ENCODE results near the gene KRTAP10-11. TPM values are rescaled to one million over a fixed set of nuclear protein-coding genes. Genes with fewer than 3 reads are reported as not detected.

Gene KRTAP10-11
- total RNA-seq, 1 donor from 2014 or later = not detected

DNA sequence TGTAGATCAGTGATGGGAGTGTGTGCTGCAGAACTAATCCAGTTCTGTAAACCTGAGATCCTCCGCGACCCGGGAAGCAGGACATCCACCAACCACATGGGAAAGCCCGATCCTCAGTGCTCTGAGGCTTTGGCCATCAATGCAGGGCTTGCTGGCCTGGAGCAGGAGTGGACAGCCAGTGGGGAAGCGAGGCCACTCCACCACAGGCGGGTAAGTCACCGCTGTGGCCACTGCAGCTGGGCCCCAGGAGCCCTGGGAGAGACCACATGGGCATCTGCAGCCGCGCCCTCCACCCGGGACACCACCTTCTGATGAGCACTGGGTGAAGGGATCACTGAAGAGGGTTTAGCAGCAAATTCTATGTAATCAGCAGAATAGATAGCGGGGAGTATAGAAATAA, 34.9 kb downstream of the KRTAP10-11 start:
- Histone ChIP-seq H3K27me3 (peaks cover 5% of the 10 kb centered on the region), H3K79me2 (ENCODE audit: low read depth) (no peaks in the 10 kb centered on the region), H2AFZ (replicated peaks) (no peak overlapping the region), H3K4me3 (no peak overlapping the region), H4K20me1 (ENCODE audit: low read depth) (no peaks in the 10 kb centered on the region), H3K4me2 (no peak overlapping the region), H3K9me3 (ENCODE audit: low read depth) (no peaks in the 10 kb centered on the region), H3K4me1 (peaks cover 2% of the 10 kb centered on the region), H3K9ac (no peak overlapping the region), H3K27ac (no peak overlapping the region), H3F3A (ENCODE audit: low read depth) (no peaks in the 10 kb centered on the region), H3K36me3 (no peaks in the 10 kb centered on the region)
- H3K27me3 Mint-ChIP-seq (ENCODE audit: insufficient read depth, low read depth) = peaks cover 13% of the 10 kb centered on the region
- H3K27ac Mint-ChIP-seq = no peak overlapping the region
- DNase-seq (ENCODE audit: low spot score) = no peak
- TF ChIP-seq EZH2 (IDR thresholded peaks at IDR 0.05) (no peak), EZH2phosphoT487 (IDR thresholded peaks at IDR 0.05) (no peak)
- TF ChIP-seq, protein P1, sequence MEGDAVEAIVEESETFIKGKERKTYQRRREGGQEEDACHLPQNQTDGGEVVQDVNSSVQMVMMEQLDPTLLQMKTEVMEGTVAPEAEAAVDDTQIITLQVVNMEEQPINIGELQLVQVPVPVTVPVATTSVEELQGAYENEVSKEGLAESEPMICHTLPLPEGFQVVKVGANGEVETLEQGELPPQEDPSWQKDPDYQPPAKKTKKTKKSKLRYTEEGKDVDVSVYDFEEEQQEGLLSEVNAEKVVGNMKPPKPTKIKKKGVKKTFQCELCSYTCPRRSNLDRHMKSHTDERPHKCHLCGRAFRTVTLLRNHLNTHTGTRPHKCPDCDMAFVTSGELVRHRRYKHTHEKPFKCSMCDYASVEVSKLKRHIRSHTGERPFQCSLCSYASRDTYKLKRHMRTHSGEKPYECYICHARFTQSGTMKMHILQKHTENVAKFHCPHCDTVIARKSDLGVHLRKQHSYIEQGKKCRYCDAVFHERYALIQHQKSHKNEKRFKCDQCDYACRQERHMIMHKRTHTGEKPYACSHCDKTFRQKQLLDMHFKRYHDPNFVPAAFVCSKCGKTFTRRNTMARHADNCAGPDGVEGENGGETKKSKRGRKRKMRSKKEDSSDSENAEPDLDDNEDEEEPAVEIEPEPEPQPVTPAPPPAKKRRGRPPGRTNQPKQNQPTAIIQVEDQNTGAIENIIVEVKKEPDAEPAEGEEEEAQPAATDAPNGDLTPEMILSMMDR (IDR thresholded peaks at IDR 0.05) = no peak
- no peak overlapping the region for H3K4me3 Mint-ChIP-seq
- H3K4me1 Mint-ChIP-seq = peaks cover 5% of the 10 kb centered on the region
- H3K9me3 Mint-ChIP-seq = peaks cover 7% of the 10 kb centered on the region
- no peaks in the 10 kb centered on the region for H3K36me3 Mint-ChIP-seq

DNA sequence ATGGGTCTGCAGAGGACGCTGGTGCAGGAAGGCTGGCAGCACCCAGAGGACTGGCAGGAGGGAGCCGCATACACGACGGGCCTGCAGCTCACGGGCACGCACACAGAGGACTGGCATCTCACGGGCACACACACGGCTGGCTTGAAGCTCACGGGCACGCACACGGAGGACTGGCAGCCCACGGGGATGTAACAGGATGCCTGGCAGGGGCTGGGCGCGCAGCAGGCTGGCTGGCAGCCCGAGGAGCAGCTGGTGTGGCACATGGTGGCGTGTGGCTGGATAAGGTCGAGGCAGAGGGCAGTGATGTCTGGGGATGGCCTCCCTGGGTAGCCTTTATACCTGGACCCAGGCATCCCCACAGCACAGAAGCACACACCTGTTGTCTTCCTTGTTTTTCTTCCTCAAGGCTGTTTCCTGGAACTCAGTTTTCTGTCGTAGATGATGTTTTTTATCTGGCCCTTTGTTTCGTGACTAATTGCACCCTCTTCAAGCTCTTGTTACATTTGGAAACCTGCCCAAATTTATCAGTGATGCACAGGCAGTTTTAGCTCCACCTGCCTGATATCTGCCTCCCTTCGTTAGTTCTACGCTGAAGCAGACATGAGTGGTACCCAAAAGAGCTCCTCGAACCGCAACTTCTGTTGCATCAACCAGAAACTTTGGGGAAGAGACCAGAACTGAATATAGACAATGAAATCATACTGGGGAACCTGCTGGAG, 35.8 kb downstream of the KRTAP10-11 start, which contains the start of gene KRTAP12-1:
Gene KRTAP12-1, minus strand, starts transcription at position 303 of the 719 bp plus-strand sequence. Its CDS starts 40 bp downstream, at position 263.
- Histone ChIP-seq H3F3A (ENCODE audit: low read depth) (peaks cover 6% of the 10 kb centered on the region), H3K4me3 (no peak within 1 kb of the TSS), H3K9ac (no peak within 1 kb of the TSS), H3K4me2 (no peak within 1 kb of the TSS), H3K9me3 (ENCODE audit: low read depth) (no peaks in the 10 kb centered on the region), H3K27me3 (peaks cover 10% of the 10 kb centered on the region), H4K20me1 (ENCODE audit: low read depth) (no peaks in the 10 kb centered on the region), H2AFZ (replicated peaks) (no peak within 1 kb of the TSS), H3K79me2 (ENCODE audit: low read depth) (no peaks in the 10 kb centered on the region), H3K27ac (no peak within 1 kb of the TSS), H3K36me3 (no peaks in the 10 kb centered on the region), H3K4me1 (peaks cover 11% of the 10 kb centered on the region)
- DNase-seq (ENCODE audit: low spot score) = no peak
- H3K27ac Mint-ChIP-seq = peak within 1 kb of the TSS; percentile 74
- peaks cover 12% of the 10 kb centered on the region for H3K4me1 Mint-ChIP-seq
- TF ChIP-seq EZH2phosphoT487 (IDR thresholded peaks at IDR 0.05) (no peak), EZH2 (IDR thresholded peaks at IDR 0.05) (no peak)
- TF ChIP-seq, protein P1 (IDR thresholded peaks at IDR 0.05) = no peak
- no peaks in the 10 kb centered on the region for H3K36me3 Mint-ChIP-seq
- peaks cover 7% of the 10 kb centered on the region for H3K9me3 Mint-ChIP-seq
- no peak within 1 kb of the TSS for H3K4me3 Mint-ChIP-seq
- H3K27me3 Mint-ChIP-seq (ENCODE audit: insufficient read depth, low read depth) = peaks cover 13% of the 10 kb centered on the region

DNA sequence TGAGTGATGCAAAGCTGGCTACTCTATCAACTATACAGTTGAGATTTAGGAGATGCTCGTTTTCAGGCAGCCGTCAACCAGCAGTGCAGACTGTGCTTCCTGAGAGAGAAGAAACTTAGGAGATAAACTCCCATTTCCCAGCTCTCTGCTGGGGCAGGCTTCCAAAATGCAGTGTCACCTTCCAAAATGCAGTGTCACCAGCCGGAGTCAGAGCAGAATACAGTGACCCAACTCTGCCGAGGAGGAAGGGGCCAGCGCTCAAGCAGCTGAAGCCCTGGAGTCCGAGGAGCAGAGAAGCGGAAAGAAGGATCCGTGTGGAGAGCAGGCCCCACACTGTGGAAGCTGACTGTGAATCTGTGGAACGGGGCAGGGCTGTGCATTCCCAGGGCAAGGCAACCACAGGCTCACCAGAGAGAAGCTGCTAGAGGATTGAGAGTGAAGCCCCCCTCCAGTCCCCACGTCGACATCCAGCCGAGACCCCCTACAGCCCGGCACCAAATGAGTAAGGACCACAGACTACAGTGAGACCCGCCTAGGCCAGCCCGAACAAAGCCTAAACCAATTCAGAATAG, 36.5 kb downstream of the KRTAP10-11 start:
- H3K4me1 Mint-ChIP-seq = peaks cover 19% of the 10 kb centered on the region
- Histone ChIP-seq H3K27ac (no peak overlapping the region), H3K4me3 (no peak overlapping the region), H3K79me2 (ENCODE audit: low read depth) (no peaks in the 10 kb centered on the region), H3K4me1 (peaks cover 12% of the 10 kb centered on the region), H3K9me3 (ENCODE audit: low read depth) (no peaks in the 10 kb centered on the region), H3K4me2 (no peak overlapping the region), H3K27me3 (peaks cover 16% of the 10 kb centered on the region), H4K20me1 (ENCODE audit: low read depth) (no peaks in the 10 kb centered on the region), H2AFZ (replicated peaks) (no peak overlapping the region), H3K36me3 (no peaks in the 10 kb centered on the region), H3K9ac (no peak overlapping the region), H3F3A (ENCODE audit: low read depth) (peaks cover 9% of the 10 kb centered on the region)
- H3K9me3 Mint-ChIP-seq = peaks cover 7% of the 10 kb centered on the region
- H3K36me3 Mint-ChIP-seq = no peaks in the 10 kb centered on the region
- TF ChIP-seq, protein P1 (IDR thresholded peaks at IDR 0.05) = no peak
- no peak for TF ChIP-seq EZH2 (IDR thresholded peaks at IDR 0.05)
- TF ChIP-seq EZH2phosphoT487 (IDR thresholded peaks at IDR 0.05) = no peak
- H3K4me3 Mint-ChIP-seq = no peak overlapping the region
- H3K27ac Mint-ChIP-seq = no peak overlapping the region
- DNase-seq (ENCODE audit: low spot score) = no peak
- peaks cover 16% of the 10 kb centered on the region for H3K27me3 Mint-ChIP-seq (ENCODE audit: insufficient read depth, low read depth)
